Measurements from ENCODE around the gene PARP12.

- TF ChIP-seq, protein P1, sequence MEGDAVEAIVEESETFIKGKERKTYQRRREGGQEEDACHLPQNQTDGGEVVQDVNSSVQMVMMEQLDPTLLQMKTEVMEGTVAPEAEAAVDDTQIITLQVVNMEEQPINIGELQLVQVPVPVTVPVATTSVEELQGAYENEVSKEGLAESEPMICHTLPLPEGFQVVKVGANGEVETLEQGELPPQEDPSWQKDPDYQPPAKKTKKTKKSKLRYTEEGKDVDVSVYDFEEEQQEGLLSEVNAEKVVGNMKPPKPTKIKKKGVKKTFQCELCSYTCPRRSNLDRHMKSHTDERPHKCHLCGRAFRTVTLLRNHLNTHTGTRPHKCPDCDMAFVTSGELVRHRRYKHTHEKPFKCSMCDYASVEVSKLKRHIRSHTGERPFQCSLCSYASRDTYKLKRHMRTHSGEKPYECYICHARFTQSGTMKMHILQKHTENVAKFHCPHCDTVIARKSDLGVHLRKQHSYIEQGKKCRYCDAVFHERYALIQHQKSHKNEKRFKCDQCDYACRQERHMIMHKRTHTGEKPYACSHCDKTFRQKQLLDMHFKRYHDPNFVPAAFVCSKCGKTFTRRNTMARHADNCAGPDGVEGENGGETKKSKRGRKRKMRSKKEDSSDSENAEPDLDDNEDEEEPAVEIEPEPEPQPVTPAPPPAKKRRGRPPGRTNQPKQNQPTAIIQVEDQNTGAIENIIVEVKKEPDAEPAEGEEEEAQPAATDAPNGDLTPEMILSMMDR (IDR thresholded peaks at IDR 0.05 in 8 of 11, conservative IDR thresholded peaks at IDR 0.05 in 3 of 11), result no peak
- TF ChIP-seq POLR2A (IDR thresholded peaks at IDR 0.05), result no peak
- TF ChIP-seq POLR2AphosphoS5 (IDR thresholded peaks at IDR 0.05), result no peak
Observed at GRCh38 chr7:140028311-140028710, 34.4 kb downstream of the PARP12 start.
